GM19193 (cell line): ENCODE results near the gene HMCN2.

ENCODE experiments used
- POLR2A ChIP-seq: IDR thresholded peaks from 4 replicates; pipeline ENCODE4 v1.6.1; 2011; ENCODE audit not compliant: insufficient read depth, insufficient read length; ENCODE audit errors: extremely low read depth

HMCN2 gene

GRCh38 chr9:130466537-130467217 is 201.1 kb downstream of the HMCN2 start:
- no peak for TF ChIP-seq POLR2A

- no peak for TF ChIP-seq POLR2A
Observed at GRCh38 chr9:130467316-130467715, 201.8 kb downstream of the HMCN2 start.

DNA sequence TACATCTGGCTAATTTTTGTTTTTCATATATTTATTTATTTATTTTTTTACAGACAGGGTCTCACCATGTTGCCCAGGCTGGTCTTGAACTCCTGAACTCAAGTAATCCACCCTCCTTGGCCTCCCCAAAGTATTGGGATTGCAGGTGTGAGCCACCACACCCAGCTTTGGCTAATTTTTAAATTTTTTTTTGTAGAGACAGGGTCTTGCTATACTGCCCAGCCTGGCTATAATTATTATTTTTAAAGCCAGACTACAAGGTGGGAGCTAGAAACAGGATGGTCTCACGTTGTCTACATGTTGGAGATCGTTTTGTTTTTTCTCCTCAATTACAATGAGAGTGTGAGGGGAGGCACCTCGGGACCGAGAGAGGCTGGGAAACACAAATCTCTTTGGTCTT is 203.0 kb downstream of the HMCN2 start:
- no peak for TF ChIP-seq POLR2A

- TF ChIP-seq POLR2A, result no peak
Observed at GRCh38 chr9:130470269-130470668, 204.7 kb downstream of the HMCN2 start.

DNA sequence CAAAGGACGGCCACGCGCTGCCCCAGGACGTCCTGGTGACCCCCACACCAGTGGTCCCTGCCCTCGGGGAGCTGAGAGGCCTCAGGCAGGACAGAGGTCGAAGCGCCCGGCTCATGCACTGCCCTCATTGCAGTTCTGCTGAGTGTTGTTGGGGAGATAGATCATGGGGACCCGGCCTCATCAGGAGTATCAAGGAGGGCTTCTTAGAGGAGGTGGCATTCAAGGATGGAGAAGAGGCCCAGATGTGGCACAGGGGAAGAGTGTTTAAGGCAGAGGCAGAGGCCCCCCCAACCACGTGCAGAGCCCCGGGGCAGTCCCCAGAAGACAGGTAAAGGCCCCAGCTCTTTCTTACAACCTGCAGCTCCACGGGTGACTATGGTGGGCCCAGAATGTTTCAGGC is 205.4 kb downstream of the HMCN2 start:
- TF ChIP-seq POLR2A, result no peak

DNA sequence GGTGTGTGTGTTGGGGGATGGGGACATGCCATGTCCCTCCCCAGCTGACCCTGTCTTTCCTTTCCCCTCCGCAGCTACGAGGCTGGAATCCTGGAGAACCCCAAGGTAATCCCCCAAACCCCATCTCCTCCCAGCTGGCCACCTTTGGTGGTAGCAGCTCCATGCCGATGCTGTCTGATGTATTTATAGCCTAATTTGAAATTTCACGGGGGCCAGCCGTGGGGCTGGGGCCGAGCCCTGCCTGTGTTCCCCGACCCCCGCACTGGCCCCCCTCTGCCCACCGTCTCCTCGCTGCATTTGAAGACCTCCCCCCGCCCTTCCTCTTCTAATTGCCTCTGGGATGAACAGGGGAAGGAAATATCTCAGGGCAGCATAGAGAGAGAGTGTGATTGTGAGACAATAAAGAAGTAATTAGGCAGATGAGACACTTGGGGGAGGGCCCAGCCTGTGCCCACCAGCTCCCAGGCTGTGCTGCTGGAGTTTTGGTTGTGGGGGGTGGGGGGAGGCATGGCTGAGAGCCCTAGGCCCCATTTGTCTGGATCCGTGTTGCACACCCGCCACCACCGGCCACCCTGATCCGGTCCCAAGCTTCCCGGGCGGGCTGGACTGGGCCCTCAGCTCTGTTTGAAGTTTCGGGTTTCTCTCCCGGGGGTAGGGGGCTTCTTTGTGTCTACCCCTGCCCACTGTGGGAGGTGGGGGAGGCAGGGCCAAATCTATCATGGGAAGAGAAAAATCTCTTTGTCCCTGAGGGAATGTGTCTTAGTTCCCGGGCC is 206.0 kb downstream of the HMCN2 start:
- no peak for TF ChIP-seq POLR2A

DNA sequence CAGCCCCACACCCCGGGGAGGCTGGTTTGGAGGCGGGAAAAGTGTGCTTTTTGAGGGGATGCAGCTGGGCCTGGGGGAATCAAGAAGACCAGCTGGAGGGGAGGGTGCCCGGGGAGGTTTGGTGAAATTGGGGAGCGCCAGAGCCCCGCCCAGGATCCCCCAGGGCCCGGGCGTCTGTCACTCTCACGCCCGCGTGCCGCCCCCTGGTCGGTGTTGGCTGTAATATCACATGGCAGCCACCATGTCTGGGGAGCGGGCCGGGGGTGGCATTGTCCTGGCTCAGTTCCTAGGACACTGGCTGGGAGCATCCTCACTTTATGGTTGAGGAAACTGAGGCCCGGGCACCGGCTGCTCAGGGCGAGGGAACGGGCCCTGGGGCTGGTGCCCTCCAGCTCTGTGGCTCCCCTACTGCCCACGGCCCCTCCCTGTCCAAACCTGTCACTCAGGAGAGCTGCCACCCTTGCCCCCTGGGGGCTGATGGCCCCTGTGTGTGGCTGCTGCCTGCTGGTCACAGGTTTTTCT is 206.7 kb downstream of the HMCN2 start:
- no peak for TF ChIP-seq POLR2A

GRCh38 chr9:130473009-130473408 is 207.4 kb downstream of the HMCN2 start:
- TF ChIP-seq POLR2A, result no peak

DNA sequence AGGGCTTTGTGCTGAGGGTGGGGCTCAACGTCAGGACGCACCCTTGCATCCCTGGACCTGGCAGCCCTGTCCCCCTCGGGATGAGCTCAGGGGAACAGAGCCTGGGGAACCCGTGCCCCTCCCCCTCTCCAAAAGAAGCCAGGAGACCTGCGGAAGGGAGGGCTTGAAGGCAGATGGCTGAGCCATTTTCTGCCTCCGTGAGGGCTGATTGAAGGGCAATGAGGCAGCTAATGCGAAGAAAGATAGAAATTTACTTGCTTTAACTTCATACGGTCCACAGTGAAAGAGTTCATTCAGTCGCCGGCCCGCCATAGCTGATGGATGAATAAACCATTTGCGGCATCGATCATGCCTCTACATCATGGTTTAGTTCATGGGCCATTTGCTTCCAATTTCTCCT is 208.0 kb downstream of the HMCN2 start:
- no peak for TF ChIP-seq POLR2A

DNA sequence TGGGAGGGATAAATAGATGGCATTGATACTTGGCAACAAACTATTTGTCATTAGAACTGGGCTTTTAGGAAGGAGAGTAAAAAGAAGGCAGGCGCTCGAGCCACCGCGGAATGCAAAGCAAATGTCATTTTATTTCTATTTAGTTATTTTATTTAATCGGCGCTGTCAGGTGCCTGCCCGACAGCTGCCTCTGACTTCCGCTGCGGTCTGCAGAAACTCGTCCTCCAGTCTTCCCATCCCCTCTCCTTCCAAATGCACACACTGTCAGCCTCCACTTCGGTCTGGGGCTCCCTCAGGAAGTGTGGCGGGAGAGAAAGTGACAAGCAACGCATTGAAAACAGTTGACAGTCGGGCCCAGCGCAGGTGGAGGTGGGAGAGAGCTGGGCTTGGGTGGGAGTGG is 208.5 kb downstream of the HMCN2 start:
- TF ChIP-seq POLR2A, result no peak

GRCh38 chr9:130476151-130476730 is 210.7 kb downstream of the HMCN2 start:
- TF ChIP-seq POLR2A, result no peak

GRCh38 chr9:130477564-130477963 is 212.0 kb downstream of the HMCN2 start:
- TF ChIP-seq POLR2A, result no peak

DNA sequence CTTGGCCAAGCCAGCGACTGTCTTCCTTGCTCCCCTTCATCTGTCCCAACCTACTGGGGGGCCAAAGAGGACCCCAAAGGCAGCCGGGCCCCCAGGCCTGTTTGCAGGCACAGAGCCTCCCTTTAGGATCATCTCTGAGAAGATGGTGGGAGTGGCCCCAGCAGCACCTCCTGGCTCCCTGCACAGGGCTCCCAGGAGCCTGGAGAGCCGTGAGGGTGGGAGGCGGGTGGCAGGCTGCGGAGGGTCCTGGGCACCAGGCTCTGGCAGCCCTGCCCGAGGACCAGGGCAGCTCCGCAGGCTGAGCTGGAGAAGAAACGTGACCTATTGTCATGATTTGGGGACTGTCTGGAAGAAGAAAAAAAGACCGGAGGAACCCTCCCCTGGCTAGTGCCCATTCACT is 212.6 kb downstream of the HMCN2 start:
- TF ChIP-seq POLR2A, result no peak

DNA sequence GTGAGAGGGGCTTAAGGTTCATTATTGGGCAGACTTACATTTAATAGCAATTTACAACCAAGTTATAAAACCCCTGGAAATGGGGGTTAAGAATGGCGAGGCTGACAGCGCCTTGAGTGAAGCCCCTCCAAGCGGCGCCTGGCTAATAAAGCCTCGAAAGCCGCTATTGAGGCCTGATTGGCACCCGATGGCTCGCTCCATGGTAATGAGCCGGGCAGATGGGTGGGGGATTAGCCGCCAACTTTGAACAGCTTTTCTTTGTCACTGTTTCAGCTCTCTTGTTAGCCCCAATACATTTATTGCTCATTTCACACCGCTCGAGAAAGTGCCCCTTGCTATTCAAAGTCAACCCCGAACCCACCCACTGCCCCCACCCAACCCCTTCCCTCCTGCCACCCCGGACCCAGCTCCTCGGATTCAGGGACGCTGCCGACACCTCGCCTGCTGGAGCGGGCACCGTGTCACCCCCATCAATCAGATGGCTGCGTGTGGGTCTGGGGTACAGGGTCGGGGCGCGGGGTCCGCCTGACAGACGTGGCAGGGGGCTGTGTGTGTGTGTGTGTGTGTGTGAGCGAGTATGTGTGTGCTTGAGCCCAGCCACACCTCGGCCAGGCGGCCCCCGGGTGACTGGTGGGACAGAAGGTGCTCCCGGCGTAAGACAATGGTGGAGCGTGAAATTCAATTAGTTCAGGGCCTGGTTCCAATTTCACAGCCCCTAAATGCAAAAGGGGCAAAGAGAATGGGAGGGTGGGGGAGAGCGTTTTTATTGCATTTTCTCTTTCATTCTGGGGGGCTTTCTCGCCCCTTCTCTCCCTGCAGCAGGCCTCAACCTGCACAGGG is 213.4 kb downstream of the HMCN2 start:
- no peak for TF ChIP-seq POLR2A

DNA sequence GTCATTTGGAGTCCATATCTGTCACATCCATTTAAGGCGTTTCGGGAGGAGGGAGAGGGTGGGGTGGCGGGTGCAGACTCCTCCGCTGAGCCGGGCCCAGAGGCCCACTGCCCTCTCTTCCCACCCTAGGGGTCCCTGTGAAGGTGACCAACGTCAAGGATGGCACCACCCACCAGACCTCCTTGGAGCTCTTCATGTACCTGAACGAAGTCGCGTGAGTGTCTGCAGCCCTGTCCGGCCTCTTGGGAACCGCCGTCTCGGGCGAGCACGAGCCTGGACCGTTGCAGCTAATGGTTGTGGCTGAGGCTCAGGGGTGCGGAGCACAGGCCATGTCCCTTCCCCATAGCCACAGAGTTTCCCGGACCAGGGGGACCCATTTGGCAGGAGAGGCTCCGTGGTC is 214.0 kb downstream of the HMCN2 start:
- no peak for TF ChIP-seq POLR2A
